Measurements from ENCODE around the gene LIN7B.
A peak's percentile ranks its signal among the peaks of the same experiment; 100 is the strongest.

LIN7B gene

GRCh38 chr19:49085020-49085867, 28.9 kb upstream of the LIN7B start, which contains the start of gene SNRNP70:
Gene SNRNP70, plus strand, starts transcription at chr19:49085451. Its CDS starts 964 bp downstream, at chr19:49086415.
- Mint-ChIP-seq H3K36me3 (ENCODE audit: low read depth) (peaks cover 49% of the 10 kb centered on the region), H3K4me3 (peak within 1 kb of the TSS; percentile 98), H3K27ac (peak within 1 kb of the TSS; percentile 98), H3K4me1 (ENCODE audit: low read depth) (peaks cover 30% of the 10 kb centered on the region), H3K9me3 (no peaks in the 10 kb centered on the region), H3K27me3 (no peaks in the 10 kb centered on the region)
- peak; percentile 99 for DNase-seq

GRCh38 chr19:49085868-49086232, 28.3 kb upstream of the LIN7B start:
- H3K36me3 Mint-ChIP-seq (ENCODE audit: low read depth): peaks cover 55% of the 10 kb centered on the region
- no peaks in the 10 kb centered on the region for H3K9me3 Mint-ChIP-seq
- peak overlapping the region; percentile 98 for H3K4me3 Mint-ChIP-seq
- no peak for DNase-seq
- no peaks in the 10 kb centered on the region for H3K27me3 Mint-ChIP-seq
- H3K4me1 Mint-ChIP-seq (ENCODE audit: low read depth): peaks cover 36% of the 10 kb centered on the region
- peak overlapping the region; percentile 98 for H3K27ac Mint-ChIP-seq

GRCh38 chr19:49086296-49086695, 27.9 kb upstream of the LIN7B start:
- H3K4me3 Mint-ChIP-seq: peak overlapping the region; percentile 98
- H3K36me3 Mint-ChIP-seq (ENCODE audit: low read depth): peaks cover 59% of the 10 kb centered on the region
- H3K4me1 Mint-ChIP-seq (ENCODE audit: low read depth): peaks cover 39% of the 10 kb centered on the region
- H3K27me3 Mint-ChIP-seq: no peaks in the 10 kb centered on the region
- H3K9me3 Mint-ChIP-seq: no peaks in the 10 kb centered on the region
- no peak for DNase-seq
- peak overlapping the region; percentile 98 for H3K27ac Mint-ChIP-seq

GRCh38 chr19:49091391-49092038, 22.7 kb upstream of the LIN7B start:
- Mint-ChIP-seq H3K27ac (peak overlapping the region; percentile 78), H3K4me3 (no peak overlapping the region), H3K27me3 (no peaks in the 10 kb centered on the region), H3K4me1 (ENCODE audit: low read depth) (peaks cover 34% of the 10 kb centered on the region), H3K36me3 (ENCODE audit: low read depth) (peaks cover 93% of the 10 kb centered on the region), H3K9me3 (no peaks in the 10 kb centered on the region)
- DNase-seq: no peak

DNA sequence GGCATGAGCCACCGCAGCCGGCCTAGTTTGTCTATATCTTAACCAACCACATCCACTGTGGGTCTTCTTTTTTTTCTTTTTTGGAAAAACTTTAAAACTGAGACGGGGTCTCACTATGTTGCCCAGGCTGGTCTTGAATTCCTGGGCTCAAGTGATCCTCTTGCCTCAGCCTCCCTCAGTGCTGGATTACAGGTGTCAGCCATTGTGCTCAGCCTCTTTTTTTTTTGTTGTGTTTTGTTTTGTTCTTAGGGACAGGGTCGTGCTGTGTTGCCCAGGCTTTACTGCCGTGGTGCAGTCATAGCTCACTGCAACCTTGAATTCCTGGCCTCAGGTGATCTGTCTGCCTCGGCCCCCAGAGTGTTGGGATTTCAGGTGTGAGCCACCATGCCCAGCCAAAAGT, 21.5 kb upstream of the LIN7B start:
- peaks cover 30% of the 10 kb centered on the region for H3K4me1 Mint-ChIP-seq (ENCODE audit: low read depth)

GRCh38 chr19:49094505-49095482, 19.4 kb upstream of the LIN7B start:
- Mint-ChIP-seq H3K9me3 (no peaks in the 10 kb centered on the region), H3K27me3 (no peaks in the 10 kb centered on the region), H3K27ac (no peak overlapping the region), H3K36me3 (ENCODE audit: low read depth) (peaks cover 96% of the 10 kb centered on the region), H3K4me1 (ENCODE audit: low read depth) (peaks cover 22% of the 10 kb centered on the region), H3K4me3 (no peak overlapping the region)
- DNase-seq: no peak

More for the DNA sequence above, 21.5 kb upstream of the LIN7B start:
- no peak overlapping the region for H3K27ac Mint-ChIP-seq
- no peak for DNase-seq
- peaks cover 93% of the 10 kb centered on the region for H3K36me3 Mint-ChIP-seq (ENCODE audit: low read depth)
- no peak overlapping the region for H3K4me3 Mint-ChIP-seq
- H3K27me3 Mint-ChIP-seq: no peaks in the 10 kb centered on the region
- H3K9me3 Mint-ChIP-seq: no peaks in the 10 kb centered on the region

DNA sequence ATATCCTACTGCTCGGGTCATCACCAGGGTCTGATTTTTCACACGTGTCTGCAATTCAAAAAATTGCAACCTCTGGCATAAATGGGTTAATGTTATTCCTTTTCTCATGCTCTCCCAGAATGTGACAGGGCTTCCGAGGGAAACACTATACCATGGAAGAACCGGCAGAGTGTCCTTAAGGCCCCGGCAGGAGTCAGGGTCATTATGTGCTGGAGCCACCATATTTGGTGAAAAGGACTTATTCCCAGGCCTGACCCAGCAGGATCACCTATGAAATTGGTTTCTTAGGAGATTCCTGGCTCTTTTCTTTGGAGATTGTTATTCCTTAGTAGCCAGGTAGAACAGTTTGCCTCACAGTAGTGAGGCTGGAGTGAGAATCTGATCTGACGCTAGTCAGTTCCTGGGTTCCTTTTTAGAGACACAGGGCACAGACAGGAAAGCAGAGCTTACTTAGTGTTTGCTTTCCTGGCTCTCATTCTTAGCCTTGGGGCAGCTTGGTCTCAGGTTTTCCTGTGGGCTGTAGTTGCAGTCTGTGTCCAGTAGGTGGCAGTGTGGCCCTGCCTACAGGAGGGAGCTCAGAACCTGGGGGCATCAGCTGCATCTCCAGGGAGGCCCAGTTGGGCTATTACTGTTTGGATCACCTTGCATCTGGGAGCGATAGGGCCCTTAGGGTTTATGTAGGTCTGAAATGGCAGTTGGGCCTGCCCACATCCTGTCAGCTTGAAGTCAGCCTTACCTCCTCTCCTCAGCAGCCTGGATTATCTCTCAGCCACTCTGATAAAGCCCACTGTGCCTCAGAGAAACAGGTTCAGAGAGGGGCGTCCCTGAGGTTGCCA, 16.5 kb upstream of the LIN7B start:
- DNase-seq: peak; percentile 79
- no peaks in the 10 kb centered on the region for H3K27me3 Mint-ChIP-seq
- peaks cover 4% of the 10 kb centered on the region for H3K4me1 Mint-ChIP-seq (ENCODE audit: low read depth)
- no peak overlapping the region for H3K4me3 Mint-ChIP-seq
- peak overlapping the region; percentile 52 for H3K27ac Mint-ChIP-seq
- no peaks in the 10 kb centered on the region for H3K9me3 Mint-ChIP-seq
- peaks cover 92% of the 10 kb centered on the region for H3K36me3 Mint-ChIP-seq (ENCODE audit: low read depth)

DNA sequence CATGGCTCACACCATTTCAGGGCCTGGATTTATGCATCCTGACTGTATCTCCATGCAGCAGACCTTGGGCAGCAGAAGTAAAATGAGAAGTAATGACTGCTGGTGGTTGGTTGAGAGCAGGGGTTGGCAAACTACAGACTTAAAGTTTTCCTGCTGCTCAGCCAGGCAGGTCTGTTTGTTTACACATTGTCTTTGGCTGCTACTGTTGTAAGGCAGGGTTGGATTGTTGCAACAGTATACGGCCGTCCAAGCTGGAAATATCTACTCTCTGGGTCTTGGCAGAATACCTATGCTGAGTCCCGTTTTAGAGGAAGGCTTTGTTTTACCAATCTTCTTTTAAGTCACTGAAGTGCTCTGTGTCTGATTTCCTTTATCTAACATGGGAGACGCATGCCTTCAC, 15.4 kb upstream of the LIN7B start:
- no peak for DNase-seq
- H3K9me3 Mint-ChIP-seq: no peaks in the 10 kb centered on the region
- peak overlapping the region; percentile 19 for H3K27ac Mint-ChIP-seq
- H3K4me1 Mint-ChIP-seq (ENCODE audit: low read depth): peaks cover 4% of the 10 kb centered on the region
- no peaks in the 10 kb centered on the region for H3K27me3 Mint-ChIP-seq
- H3K4me3 Mint-ChIP-seq: no peak overlapping the region
- peaks cover 94% of the 10 kb centered on the region for H3K36me3 Mint-ChIP-seq (ENCODE audit: low read depth)

DNA sequence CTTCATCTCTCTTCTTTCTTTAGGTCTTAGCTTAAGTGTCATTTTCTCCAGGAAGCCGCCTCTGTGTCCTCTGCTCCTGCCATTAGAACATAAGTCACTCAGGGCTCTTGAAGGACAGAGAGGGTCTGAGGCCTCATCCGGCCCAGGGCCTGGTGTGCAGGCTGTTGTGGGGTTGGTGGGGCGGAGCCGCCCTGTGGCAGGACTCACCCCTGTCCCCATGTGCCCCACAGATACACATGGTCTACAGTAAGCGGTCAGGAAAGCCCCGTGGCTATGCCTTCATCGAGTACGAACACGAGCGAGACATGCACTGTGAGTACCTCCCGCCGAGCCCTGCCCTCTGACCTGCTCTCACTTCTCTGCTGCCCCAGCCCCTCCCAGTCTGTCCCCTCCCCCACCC, 13.0 kb upstream of the LIN7B start:
- no peak overlapping the region for H3K4me3 Mint-ChIP-seq
- no peak overlapping the region for H3K27ac Mint-ChIP-seq
- no peaks in the 10 kb centered on the region for H3K27me3 Mint-ChIP-seq
- no peaks in the 10 kb centered on the region for H3K9me3 Mint-ChIP-seq
- peaks cover 4% of the 10 kb centered on the region for H3K4me1 Mint-ChIP-seq (ENCODE audit: low read depth)
- H3K36me3 Mint-ChIP-seq (ENCODE audit: low read depth): peaks cover 94% of the 10 kb centered on the region
- DNase-seq: no peak

DNA sequence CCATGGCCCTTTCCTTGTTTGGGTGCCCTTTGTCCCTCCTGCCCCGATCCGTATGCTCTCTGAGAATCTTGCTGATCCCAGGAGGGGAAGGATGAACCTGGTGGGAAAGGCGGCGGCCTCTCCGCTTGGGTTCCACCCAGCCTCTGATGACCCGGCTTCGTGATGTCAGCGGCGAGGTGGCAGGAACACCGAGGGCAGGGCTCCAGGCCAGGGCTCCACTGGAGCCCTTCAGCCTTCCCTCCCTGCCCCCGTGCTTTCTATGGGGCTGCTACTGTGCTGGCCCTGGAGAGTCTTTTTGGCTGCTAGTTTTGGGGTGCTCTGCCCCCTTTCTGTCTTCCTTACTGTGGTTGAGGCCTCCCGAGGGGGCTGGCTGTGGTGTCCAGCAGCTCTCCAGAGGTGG, 11.9 kb upstream of the LIN7B start:
- H3K4me1 Mint-ChIP-seq (ENCODE audit: low read depth): peaks cover 8% of the 10 kb centered on the region
- no peak for DNase-seq
- no peaks in the 10 kb centered on the region for H3K27me3 Mint-ChIP-seq
- peaks cover 94% of the 10 kb centered on the region for H3K36me3 Mint-ChIP-seq (ENCODE audit: low read depth)
- H3K9me3 Mint-ChIP-seq: no peaks in the 10 kb centered on the region
- peak overlapping the region; percentile 64 for H3K27ac Mint-ChIP-seq
- H3K4me3 Mint-ChIP-seq: no peak overlapping the region

- peaks cover 93% of the 10 kb centered on the region for H3K36me3 Mint-ChIP-seq (ENCODE audit: low read depth)
Observed at GRCh38 chr19:49103331-49104085, 10.7 kb upstream of the LIN7B start.

GRCh38 chr19:49104229-49104864, 9.8 kb upstream of the LIN7B start:
- Mint-ChIP-seq H3K27ac (peak overlapping the region; percentile 61), H3K4me1 (ENCODE audit: low read depth) (peaks cover 7% of the 10 kb centered on the region), H3K4me3 (no peak overlapping the region), H3K27me3 (no peaks in the 10 kb centered on the region), H3K36me3 (ENCODE audit: low read depth) (peaks cover 93% of the 10 kb centered on the region), H3K9me3 (no peaks in the 10 kb centered on the region)
- DNase-seq: no peak

More at GRCh38 chr19:49103331-49104085, 10.7 kb upstream of the LIN7B start:
- H3K27ac Mint-ChIP-seq: no peak overlapping the region
- no peaks in the 10 kb centered on the region for H3K9me3 Mint-ChIP-seq
- peaks cover 7% of the 10 kb centered on the region for H3K4me1 Mint-ChIP-seq (ENCODE audit: low read depth)
- no peak overlapping the region for H3K4me3 Mint-ChIP-seq
- no peak for DNase-seq
- H3K27me3 Mint-ChIP-seq: no peaks in the 10 kb centered on the region
